NCI-H2081 (cell line): Measurements from ENCODE around the gene ABCB11.
"Not testable (repeated sequence)": the region's sequence is repeated elsewhere in the genome, so short reads cannot be mapped to it uniquely, and the experiment has no call there.

Source experiments
- DNase-seq, 2 experiments: peaks; one replicate each; lab custom pipeline; 2025; lab: John Stamatoyannopoulos, UW

Gene ABCB11

GRCh38 chr2:168971261-168971660, 59.9 kb downstream of the ABCB11 start:
- no peak for DNase-seq

GRCh38 chr2:168970711-168971233, 60.4 kb downstream of the ABCB11 start:
- DNase-seq = no peak

- no peak for DNase-seq
These were observed 61.3 kb downstream of the ABCB11 start for GRCh38 chr2:168969865-168970264.

DNA sequence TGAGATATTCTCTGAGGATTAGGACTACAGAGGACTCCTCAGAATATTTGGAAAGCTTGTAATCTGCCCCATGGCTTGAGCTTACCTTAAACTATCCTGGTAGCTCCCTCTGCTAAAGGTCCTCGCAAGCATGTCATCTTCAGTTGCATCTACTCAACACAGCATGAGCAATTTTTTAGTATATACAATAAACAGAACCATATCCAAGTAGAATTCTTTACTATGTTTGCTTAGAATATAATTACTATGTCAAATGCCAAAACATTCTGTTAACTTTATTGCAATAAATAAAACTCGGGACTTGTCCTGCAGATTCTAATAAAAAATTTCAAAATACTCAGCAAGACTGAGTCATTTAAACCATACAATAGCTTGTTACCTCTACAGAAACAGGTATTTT, 62.8 kb downstream of the ABCB11 start:
- no peak for DNase-seq

DNA sequence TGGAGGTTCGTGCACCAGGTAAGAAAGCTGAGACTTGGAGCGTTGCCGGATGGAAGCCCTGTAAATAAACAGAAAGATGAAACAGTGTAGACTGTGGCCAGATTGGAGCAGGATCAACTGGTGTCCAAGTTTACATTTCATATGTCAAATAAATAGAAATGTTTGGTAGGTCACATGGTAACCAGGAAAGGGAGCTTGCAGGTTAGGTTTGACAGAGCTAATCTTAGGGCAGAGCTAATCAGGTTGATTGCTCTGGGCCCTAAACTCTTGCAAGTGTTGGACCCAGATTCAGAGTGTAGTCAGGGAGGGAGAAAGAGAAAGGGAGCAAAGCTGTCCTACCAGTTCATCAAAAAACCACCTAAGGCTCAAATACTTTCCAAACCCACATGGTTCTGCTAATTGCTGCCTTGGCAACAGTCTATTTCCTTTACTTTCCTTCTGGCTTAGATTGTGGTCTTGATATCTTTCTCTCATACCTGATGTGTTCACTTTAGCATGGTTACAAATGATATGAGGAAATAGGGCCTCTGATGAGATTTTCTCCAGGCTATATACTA, 66.8 kb downstream of the ABCB11 start:
- no peak for DNase-seq

- DNase-seq = no peak
These were observed 68.5 kb downstream of the ABCB11 start for GRCh38 chr2:168962636-168963035.

GRCh38 chr2:168961450-168962229, 69.5 kb downstream of the ABCB11 start:
- DNase-seq = peak; percentile 69 to 86

DNA sequence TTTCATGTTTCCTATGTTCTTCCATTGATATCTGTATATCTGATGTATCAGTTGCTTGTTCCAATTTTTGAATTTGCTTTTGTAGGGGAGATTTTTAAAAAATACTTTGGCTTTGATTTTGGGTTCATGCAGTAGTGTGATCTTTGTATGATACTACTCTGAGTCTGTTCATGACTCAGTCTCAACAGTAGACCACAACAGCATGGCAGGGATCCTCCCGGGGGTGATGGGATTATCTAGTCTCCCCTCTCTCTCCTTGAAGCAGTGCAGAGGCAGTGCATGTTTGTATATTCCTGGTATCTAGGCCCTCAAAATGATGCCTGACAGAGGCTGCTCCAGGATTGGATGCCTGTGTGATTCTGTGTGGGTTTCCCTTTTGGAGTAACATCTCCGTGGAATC, 74.7 kb downstream of the ABCB11 start:
- no peak for DNase-seq

- DNase-seq = no peak
These were observed 75.8 kb downstream of the ABCB11 start for GRCh38 chr2:168955321-168955720.

GRCh38 chr2:168954256-168954655, 76.9 kb downstream of the ABCB11 start:
- no peak for DNase-seq

DNA sequence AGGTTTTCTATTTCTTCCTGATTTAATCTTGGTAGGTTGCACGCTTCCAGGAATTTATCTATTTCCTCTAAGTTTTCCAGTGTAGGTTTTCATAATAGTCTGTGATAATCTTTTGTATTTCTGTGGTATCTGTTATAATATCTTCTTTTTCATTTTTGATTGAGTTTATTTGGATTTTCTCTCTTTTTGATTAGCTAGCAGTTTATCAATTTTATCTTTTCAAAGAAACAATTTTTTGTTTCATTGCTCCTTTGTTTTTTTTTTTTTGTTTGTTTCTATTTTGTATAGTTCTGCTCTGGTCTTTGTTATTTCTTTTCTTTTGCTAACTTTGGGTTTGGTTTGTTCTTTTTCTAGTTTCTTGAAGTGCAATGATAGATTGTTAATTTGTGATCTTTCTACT, 78.7 kb downstream of the ABCB11 start:
- DNase-seq = no peak

GRCh38 chr2:168951871-168952270, 79.3 kb downstream of the ABCB11 start:
- no peak for DNase-seq

DNA sequence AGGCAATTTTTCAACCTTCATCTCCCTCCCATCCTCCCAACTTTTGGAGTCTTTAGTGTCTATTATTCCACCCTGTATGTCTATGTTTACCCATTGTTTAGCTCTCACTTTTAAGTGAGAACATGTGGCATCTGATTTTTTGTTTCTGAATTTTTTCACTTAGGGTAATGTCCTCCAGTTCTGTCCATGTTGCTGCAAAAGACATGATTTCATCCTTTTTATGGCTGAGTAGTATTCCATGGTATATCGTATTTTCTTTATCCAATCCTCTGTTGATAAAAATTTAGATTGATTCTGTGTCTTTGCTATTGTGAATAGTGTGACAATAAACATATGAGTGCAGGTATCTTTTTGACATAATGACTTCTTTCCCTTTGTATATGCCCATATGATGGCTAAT, 81.8 kb downstream of the ABCB11 start:
- no peak for DNase-seq

DNA sequence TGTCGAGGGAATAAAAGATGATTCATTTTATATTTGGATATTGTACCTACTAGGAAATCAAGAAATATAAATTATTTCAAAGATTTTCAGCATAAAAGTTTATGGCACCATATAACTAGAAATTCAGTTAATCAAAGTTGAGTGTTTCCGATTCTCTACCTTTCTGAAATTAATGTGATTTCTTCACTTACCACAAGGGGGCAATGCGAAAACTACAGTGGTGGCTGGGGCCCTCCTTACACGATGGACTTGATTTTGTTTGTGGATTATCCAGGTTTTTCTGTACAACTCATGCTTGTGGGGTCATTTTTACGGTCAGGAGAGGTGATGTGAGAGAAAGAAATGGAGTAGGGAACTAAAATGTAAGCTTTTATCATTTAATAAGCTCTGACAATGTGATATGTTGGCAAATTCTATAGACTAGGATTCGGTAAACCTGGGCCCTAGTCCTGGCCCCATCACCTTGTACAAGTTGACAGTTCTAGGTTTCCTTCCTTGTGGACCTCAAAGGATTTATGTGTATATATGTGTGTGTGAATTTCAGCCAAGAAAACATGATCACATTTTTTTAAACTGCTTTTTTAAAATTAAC, 82.4 kb downstream of the ABCB11 start:
- no peak for DNase-seq

DNA sequence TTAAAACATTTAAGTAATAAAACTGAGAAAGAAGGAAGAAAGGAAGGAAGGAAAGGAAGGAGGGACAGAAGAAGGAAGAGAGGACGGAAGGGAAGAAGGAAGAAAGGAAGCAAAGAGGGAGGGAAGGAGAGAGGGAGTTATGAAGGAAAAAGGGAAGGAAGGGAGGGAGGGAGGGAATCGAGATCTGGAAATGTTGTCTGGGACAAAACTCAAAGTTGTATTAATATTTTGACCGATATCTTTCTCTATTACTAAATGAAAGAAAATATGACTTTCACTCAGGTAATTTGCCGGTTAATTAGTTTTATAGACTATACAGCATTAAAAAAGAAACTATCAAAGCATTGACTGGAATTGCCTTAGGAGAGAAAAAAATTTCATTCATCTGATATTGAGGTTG, 85.6 kb downstream of the ABCB11 start:
- DNase-seq = no peak

- no peak for DNase-seq
These were observed 87.1 kb downstream of the ABCB11 start for GRCh38 chr2:168944065-168944464.

- no peak for DNase-seq
These were observed 89.8 kb downstream of the ABCB11 start for GRCh38 chr2:168941297-168941696.

DNA sequence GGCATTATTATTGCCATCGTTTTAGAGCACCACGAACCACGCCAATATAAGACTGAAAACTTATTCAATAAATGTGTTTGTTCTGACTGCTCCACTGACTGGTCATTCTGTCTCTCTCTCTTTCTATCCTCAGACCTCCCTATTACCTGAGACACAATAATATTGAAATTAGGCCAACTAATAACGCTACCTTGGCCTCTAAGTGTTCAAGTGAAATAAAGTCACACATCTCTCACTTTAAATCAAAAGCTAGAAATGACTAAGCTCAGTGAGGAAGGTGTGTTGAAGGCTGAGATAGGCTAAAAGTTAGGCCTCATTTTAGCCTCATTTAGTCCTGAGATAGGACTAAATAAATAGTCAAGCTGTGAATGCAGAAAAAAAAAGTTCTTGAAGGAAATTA, 91.2 kb downstream of the ABCB11 start:
- no peak for DNase-seq

DNA sequence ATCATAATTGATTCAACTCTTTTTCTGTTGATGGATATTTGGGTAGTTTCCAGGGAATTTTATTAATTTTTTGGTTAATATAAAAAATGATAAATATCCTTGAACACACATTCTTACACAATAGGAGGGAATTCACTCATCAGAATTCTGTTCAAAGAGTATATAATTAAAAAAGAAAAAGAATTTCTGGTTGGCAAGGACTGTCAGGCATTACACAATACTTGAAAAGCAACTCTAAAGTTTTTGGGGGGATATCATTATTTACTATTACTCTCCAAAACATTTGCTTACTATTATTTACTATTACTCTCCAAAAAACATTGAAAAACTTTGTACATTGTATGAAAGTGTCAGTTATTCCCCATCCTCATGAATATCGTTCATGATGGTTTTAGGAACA, 92.1 kb downstream of the ABCB11 start:
- no peak for DNase-seq

- DNase-seq = no peak
These were observed 95.1 kb downstream of the ABCB11 start for GRCh38 chr2:168935810-168936581.

DNA sequence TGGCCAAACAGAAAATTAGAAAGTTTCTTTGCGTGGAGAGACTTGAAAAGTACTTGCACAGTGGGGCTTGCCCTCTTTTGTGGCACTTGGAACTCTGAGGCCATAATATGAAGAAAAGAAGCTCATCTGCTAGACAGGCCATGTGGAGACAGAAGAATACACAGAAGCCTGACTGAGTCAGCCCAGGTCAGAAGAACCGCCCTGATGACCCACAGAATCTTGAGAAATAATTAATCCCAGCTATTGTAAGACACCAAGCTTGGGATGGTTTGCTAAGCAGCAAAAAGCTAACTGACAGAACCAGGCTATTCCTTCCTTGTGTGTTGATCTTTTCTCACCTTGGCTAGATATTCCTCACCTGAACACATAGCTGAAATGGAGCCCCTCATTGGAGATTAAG, 96.3 kb downstream of the ABCB11 start:
- DNase-seq = no peak

DNA sequence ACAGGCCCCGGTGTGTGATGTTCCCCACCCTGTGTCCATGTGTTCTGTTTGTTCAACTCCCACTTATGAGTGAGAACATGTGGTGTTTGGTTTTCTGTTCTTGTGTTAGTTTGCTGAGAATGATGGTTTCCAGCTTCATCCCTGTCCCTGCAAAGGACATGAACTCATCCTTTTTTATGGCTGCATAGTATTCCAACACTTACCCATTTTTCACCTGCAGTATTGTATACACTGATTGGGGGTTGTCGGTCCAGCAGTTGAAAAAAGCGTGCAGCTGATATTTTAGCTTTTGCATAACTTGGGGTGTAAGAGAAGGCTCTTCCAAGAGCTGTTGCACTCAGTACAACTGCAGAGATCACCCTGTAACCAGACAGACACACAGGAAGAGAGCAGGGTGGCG, 99.0 kb downstream of the ABCB11 start:
- not testable (repeated sequence) for DNase-seq

DNA sequence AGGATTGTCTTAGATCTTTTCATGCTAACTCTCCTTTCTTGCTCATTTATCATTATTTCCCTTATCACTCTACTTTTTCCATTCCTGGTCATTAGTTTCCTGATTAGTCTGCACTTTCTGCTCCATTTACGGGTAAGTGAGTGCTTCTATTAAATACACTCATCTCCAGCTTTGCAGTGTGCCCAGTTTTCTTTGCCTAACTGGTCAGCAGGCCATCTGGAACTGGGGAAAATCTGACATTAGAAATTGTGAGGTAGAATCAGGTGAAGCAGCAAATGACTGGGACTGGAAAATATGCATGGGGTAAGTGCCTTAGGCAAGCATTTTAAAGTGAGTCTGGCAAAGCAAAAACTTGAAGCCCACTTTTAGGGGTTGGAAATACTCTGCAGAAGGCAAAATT, 100.9 kb downstream of the ABCB11 start:
- no peak for DNase-seq
